B cell (primary cell): ENCODE data around the gene EFCAB10.

Experiments
- CTCF ChIP-seq: fragments of 200-600 bp; IDR thresholded peaks from one replicate; pipeline ENCODE4 v1.8.0; 2022; ENCODE audit warnings: antibody characterized with exemption, mild to moderate bottlenecking
- EZH2 ChIP-seq: IDR thresholded peaks from 2 replicates; pipeline ENCODE4 v1.6.1; 2012; ENCODE audit warnings: borderline replicate concordance, low read depth, mild to moderate bottlenecking, moderate library complexity, low read length; ENCODE audit not compliant: insufficient read depth, poor library complexity, severe bottlenecking

GRCh38 chr7:105559926-105560325 lies 21.4 kb downstream of the EFCAB10 start:
- TF ChIP-seq CTCF (no peak), EZH2 (no peak)
